Stomach (tissue), 4 donors: Measurements from ENCODE around the gene PSMA6.

ENCODE experiments used
- EP300 ChIP-seq: sonication (generic); formaldehyde crosslinking; IDR thresholded peaks from one replicate; pipeline ENCODE4 v1.6.1; 2017; ENCODE audit warnings: antibody characterized with exemption
- POLR2A ChIP-seq, 4 donors: fragments of 450-650 bp; IDR thresholded peaks; one replicate each; pipeline ENCODE4 v1.6.1; 2016; ENCODE audit warnings: antibody characterized with exemption in 4 of 4, control low read depth in 2 of 4, mild to moderate bottlenecking in 1 of 4, moderate library complexity in 1 of 4
- POLR2AphosphoS5 ChIP-seq, 3 donors: sonication (generic); formaldehyde crosslinking; IDR thresholded peaks; one replicate each; pipeline ENCODE4 v1.6.1; 2016; ENCODE audit warnings: antibody characterized with exemption in 3 of 3

DNA sequence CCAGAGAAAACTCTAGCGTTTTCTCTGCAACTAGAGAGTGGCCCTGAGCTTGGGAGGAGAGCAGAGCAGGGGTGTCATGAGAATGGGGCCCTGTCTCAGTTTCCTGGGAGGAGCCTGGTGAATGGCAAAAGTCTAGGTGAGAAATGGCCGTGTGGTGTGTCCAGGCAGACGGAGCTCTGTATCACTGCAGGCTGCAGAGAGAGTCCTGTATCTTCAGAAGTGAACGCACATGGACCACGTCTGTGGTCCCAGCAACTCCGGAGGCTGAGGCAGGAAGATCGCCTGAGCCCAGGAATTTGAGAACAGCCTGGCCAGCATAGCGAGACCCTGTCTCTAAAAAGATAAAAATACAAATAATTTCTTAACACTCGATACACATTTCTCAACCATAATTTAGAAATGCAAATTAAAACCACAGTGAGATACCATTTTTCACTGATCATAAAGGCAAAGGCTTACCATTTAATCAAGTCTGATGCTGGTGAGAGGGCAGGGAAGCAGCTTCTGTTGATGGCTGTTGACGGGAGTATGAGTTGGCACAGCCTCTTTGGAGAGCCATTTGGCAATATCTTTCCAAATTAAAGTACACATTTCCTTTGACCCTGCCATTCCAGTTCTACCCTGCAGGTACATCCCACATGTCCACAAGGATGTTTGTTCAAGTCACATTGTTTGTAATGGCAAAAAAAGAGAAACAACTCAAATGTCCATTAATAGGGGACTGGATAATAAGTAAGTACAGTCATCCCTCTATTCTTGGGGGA lies 61.4 kb downstream of the PSMA6 start:
- TF ChIP-seq POLR2A (IDR thresholded peaks at IDR 0.05), result no peak
- TF ChIP-seq POLR2AphosphoS5 (IDR thresholded peaks at IDR 0.05), result no peak
- no peak for TF ChIP-seq EP300
